HepG2 (cell line): ENCODE results near the gene LINGO3. TPM values are rescaled to one million over a fixed set of nuclear protein-coding genes. Genes with fewer than 3 reads are reported as not detected.

ENCODE experiments used
- ATF6 ChIP-seq: sonication (generic); formaldehyde crosslinking; conservative IDR thresholded peaks from 2 replicates; pipeline ENCODE4 v1.4.0; 2020; ENCODE audit warnings: missing genetic modification reagents
- CENPX ChIP-seq: sonication (generic); formaldehyde crosslinking; IDR thresholded peaks from 2 replicates; pipeline ENCODE4 v1.9.0; 2021; ENCODE audit warnings: mild to moderate bottlenecking, missing genetic modification reagents, moderate library complexity
- CSRNP2 ChIP-seq: sonication (generic); formaldehyde crosslinking; conservative IDR thresholded peaks from 2 replicates; pipeline ENCODE4 v1.8.0; 2022; ENCODE audit warnings: low read depth, missing genetic modification reagents
- ERF ChIP-seq: IDR thresholded peaks from 2 replicates; pipeline ENCODE4 v1.6.1; 2018; ENCODE audit warnings: missing biosample characterization, missing genetic modification reagents
- FOXA3 ChIP-seq: IDR thresholded peaks from 2 replicates; pipeline ENCODE4 v1.6.1; 2016; ENCODE audit warnings: missing genetic modification reagents, missing compliant biosample characterization
- FOXP1 ChIP-seq, 2 experiments: fragments of 450-650 bp in 1 of 2; IDR thresholded peaks; 2 replicates each; pipeline ENCODE4 v1.6.1; 2017 to 2018; ENCODE audit warnings: antibody characterized with exemption in 1 of 2
- FUBP1 ChIP-seq: sonication (generic); formaldehyde crosslinking; IDR thresholded peaks from 2 replicates; pipeline ENCODE4 v1.5.1; 2020; ENCODE audit warnings: missing genetic modification reagents, mild to moderate bottlenecking, borderline replicate concordance
- HOXA3 ChIP-seq: sonication (generic); formaldehyde crosslinking; IDR thresholded peaks from 2 replicates; pipeline ENCODE4 v1.5.0; 2020; ENCODE audit warnings: missing genetic modification reagents
- JUN ChIP-seq: sonication (generic); formaldehyde crosslinking; IDR thresholded peaks from 2 replicates; pipeline ENCODE4 v1.4.0; 2020; ENCODE audit warnings: mild to moderate bottlenecking, missing genetic modification reagents
- KDM4B ChIP-seq: sonication (generic); formaldehyde crosslinking; IDR thresholded peaks from 2 replicates; pipeline ENCODE4 v1.4.0; 2020; ENCODE audit warnings: missing genetic modification reagents
- MAZ ChIP-seq, 2 experiments: sonication (generic) in 1 of 2; formaldehyde crosslinking in 1 of 2; IDR thresholded peaks; 2 replicates each; pipeline versions ENCODE4 v1.5.0 to v1.6.1; 2012 to 2020; ENCODE audit warnings: low read depth in 2 of 2, mild to moderate bottlenecking in 2 of 2, borderline replicate concordance in 1 of 2, improper control_type of control experiment in 1 of 2, low read length in 1 of 2, missing genetic modification reagents in 1 of 2, moderate library complexity in 1 of 2
- MED13 ChIP-seq: sonication (generic); formaldehyde crosslinking; IDR thresholded peaks from 2 replicates; pipeline ENCODE4 v1.5.0; 2020; ENCODE audit warnings: missing genetic modification reagents
- PAX8 ChIP-seq: sonication (generic); formaldehyde crosslinking; IDR thresholded peaks from 2 replicates; pipeline ENCODE4 v1.8.0; 2022; ENCODE audit warnings: mild to moderate bottlenecking, missing genetic modification reagents, borderline replicate concordance
- PHF8 ChIP-seq: sonication (generic); formaldehyde crosslinking; IDR thresholded peaks from 2 replicates; pipeline ENCODE4 v1.5.0; 2020; ENCODE audit warnings: missing genetic modification reagents
- POLR2G ChIP-seq: fragments of 200-400 bp; formaldehyde crosslinking; IDR thresholded peaks from 2 replicates; pipeline ENCODE4 v1.6.1; 2018; ENCODE audit warnings: mild to moderate bottlenecking, low read depth, low read length, moderate library complexity
- SATB2 ChIP-seq: sonication (generic); formaldehyde crosslinking; IDR thresholded peaks from 2 replicates; pipeline ENCODE4 v1.5.0; 2020; ENCODE audit warnings: missing genetic modification reagents
- TAF15 ChIP-seq: fragments of 200-400 bp; formaldehyde crosslinking; IDR thresholded peaks from one replicate; pipeline ENCODE4 v1.6.1; 2018; ENCODE audit warnings: mild to moderate bottlenecking, low read depth, low read length; ENCODE audit not compliant: poor library complexity, severe bottlenecking
- TARDBP ChIP-seq: sonication (generic); formaldehyde crosslinking; IDR thresholded peaks from 2 replicates; pipeline ENCODE4 v1.8.0; 2022; ENCODE audit warnings: mild to moderate bottlenecking, missing genetic modification reagents
- TBX3 ChIP-seq: fragments of 450-650 bp; IDR thresholded peaks from 2 replicates; pipeline ENCODE4 v1.6.1; 2017; ENCODE audit warnings: antibody characterized with exemption, mild to moderate bottlenecking, inconsistent platforms, borderline replicate concordance
- TEAD2 ChIP-seq: sonication (generic); formaldehyde crosslinking; IDR thresholded peaks from 2 replicates; pipeline ENCODE4 v1.9.0; 2021; ENCODE audit warnings: missing genetic modification reagents
- TOPORS ChIP-seq: sonication (generic); formaldehyde crosslinking; IDR thresholded peaks from 2 replicates; pipeline ENCODE4 v1.8.0; 2023; ENCODE audit warnings: mild to moderate bottlenecking, missing genetic modification reagents
- ZIK1 ChIP-seq: sonication (generic); formaldehyde crosslinking; IDR thresholded peaks from 2 replicates; pipeline ENCODE4 v1.5.0; 2020; ENCODE audit warnings: mild to moderate bottlenecking, low read depth, missing genetic modification reagents, borderline replicate concordance
- ZNF296 ChIP-seq: sonication (generic); formaldehyde crosslinking; conservative IDR thresholded peaks from 2 replicates; pipeline ENCODE4 v1.5.0; 2020; ENCODE audit warnings: mild to moderate bottlenecking, missing genetic modification reagents
- ZNF367 ChIP-seq: sonication (generic); formaldehyde crosslinking; IDR thresholded peaks from 2 replicates; pipeline ENCODE4 v1.4.0; 2020; ENCODE audit warnings: missing genetic modification reagents, borderline replicate concordance
- ZNF672 ChIP-seq: sonication (generic); formaldehyde crosslinking; IDR thresholded peaks from 2 replicates; pipeline ENCODE4 v1.8.1; 2022; ENCODE audit warnings: missing genetic modification reagents
- ZNF766 ChIP-seq: sonication (generic); formaldehyde crosslinking; IDR thresholded peaks from 2 replicates; pipeline ENCODE4 v1.5.0; 2020; ENCODE audit warnings: missing genetic modification reagents, borderline replicate concordance
- ZNF777 ChIP-seq: sonication (generic); formaldehyde crosslinking; IDR thresholded peaks from 2 replicates; pipeline ENCODE4 v1.4.0; 2020; ENCODE audit warnings: missing genetic modification reagents
- polyA plus RNA-seq, 8 experiments: library from polyadenylated mRNA; depleted of rRNA in 3 of 8; stranded (reverse) in 7 of 8; unstranded in 1 of 8; fragments of >200 nt; fragmentation: Illumina TruSeq in 4 of 8; extraction: Trizol in 4 of 8; gene quantifications; 2 replicates each; pipeline versions ENCODE4 v1.2.1 to v1.2.3, GENCODE V29; 2011 to 2016; ENCODE audit warnings: low read depth in 4 of 8, missing spikeins in 1 of 8, mixed read lengths in 1 of 8; ENCODE audit not compliant: insufficient read depth in 1 of 8
- total RNA-seq, 5 experiments: library from RNA; depleted of rRNA; stranded (reverse); fragments of >200 nt; fragmentation: Illumina TruSeq; extraction: Trizol; gene quantifications; 2 replicates each; pipeline ENCODE4 v1.2.3, GENCODE V29; 2016; ENCODE audit warnings: low read depth in 1 of 5

Gene LINGO3
- total and polyA plus RNA-seq, 2 of the 13 experiments (the other 11 are each of a cell fraction or from before 2014, with no cell fraction given) = not detected

GRCh38 chr19:2291185-2291751, 16.7 kb downstream of the LINGO3 start (continued):
- TF ChIP-seq CENPX (no peak), MAZ (IDR thresholded peaks at IDR 0.05; ENCODE audit: borderline replicate concordance, low read depth, low read length) (no peak), MAZ (CRISPR knock-in tag; IDR thresholded peaks at IDR 0.05; ENCODE audit: low read depth) (peak; percentile 55; the same call in 1 of the 2 replicates), PAX8 (CRISPR knock-in tag) (no peak), KDM4B (CRISPR knock-in tag) (no peak), ATF6 (no peak), CSRNP2 (CRISPR knock-in tag) (no peak), FOXP1 (IDR thresholded peaks at IDR 0.05) (no peak), FOXP1 (CRISPR knock-in tag; IDR thresholded peaks at IDR 0.05) (no peak), ZNF367 (CRISPR knock-in tag) (no peak), ZNF766 (CRISPR knock-in tag) (no peak), JUN (CRISPR knock-in tag) (no peak), ZIK1 (CRISPR knock-in tag) (no peak), TAF15 (no peak), POLR2G (no peak), ZNF296 (CRISPR knock-in tag) (no peak), HOXA3 (no peak; the same call in 1 of the 2 replicates), FOXA3 (CRISPR knock-in tag) (no peak), PHF8 (CRISPR knock-in tag) (no peak), FUBP1 (no peak), ZNF777 (peak; percentile 87), TBX3 (no peak), ZNF672 (CRISPR knock-in tag) (no peak), ERF (no peak), MED13 (no peak), TARDBP (CRISPR knock-in tag) (no peak), TOPORS (CRISPR knock-in tag) (no peak), TEAD2 (CRISPR knock-in tag) (no peak), SATB2 (no peak)
